Sigmoid colon (tissue), 7 donors: Measurements from ENCODE around the gene FUT9. TPM values are rescaled to one million over a fixed set of nuclear protein-coding genes. Genes with fewer than 3 reads are reported as not detected.

ENCODE experiments used
- DNase-seq: peaks from one replicate; pipeline ENCODE4 v3.0.0-alpha.2; 2019
- H3K27ac ChIP-seq, 4 donors: fragments of 200-600 bp; sonication (generic); one replicate each; pipeline ENCODE4 v1.5.1; 2016 to 2019; ENCODE audit warnings: mild to moderate bottlenecking in 1 of 4
- H3K27me3 ChIP-seq, 3 donors: fragments of 200-600 bp; sonication (generic); one replicate each; pipeline ENCODE4 v1.5.1; 2019; ENCODE audit warnings: mild to moderate bottlenecking in 1 of 3
- H3K36me3 ChIP-seq, 4 donors: fragments of 200-600 bp; sonication (generic); one replicate each; pipeline ENCODE4 v1.5.1; 2016 to 2019
- H3K4me1 ChIP-seq, 4 donors: fragments of 200-600 bp; sonication (generic); one replicate each; pipeline ENCODE4 v1.5.1; 2017 to 2019
- H3K4me3 ChIP-seq, 4 donors: fragments of 200-600 bp; sonication (generic); one replicate each; pipeline ENCODE4 v1.5.1; 2017 to 2019; ENCODE audit warnings: mild to moderate bottlenecking in 2 of 4, moderate library complexity in 1 of 4
- H3K9me3 ChIP-seq, 4 donors: fragments of 200-600 bp in 3 of 4; sonication (generic) in 3 of 4; one replicate each; pipeline versions ENCODE4 v1.5.1 to v1.6.1; 2013 to 2019
- EP300 ChIP-seq, 4 donors: sonication (generic); formaldehyde crosslinking; IDR thresholded peaks; one replicate each; pipeline ENCODE4 v1.6.1; 2017; ENCODE audit warnings: antibody characterized with exemption in 4 of 4
- POLR2A ChIP-seq, 2 donors: fragments of 450-650 bp; IDR thresholded peaks; one replicate each; pipeline ENCODE4 v1.6.1; 2016; ENCODE audit warnings: antibody characterized with exemption in 2 of 2, mild to moderate bottlenecking in 2 of 2, moderate library complexity in 2 of 2
- POLR2AphosphoS5 ChIP-seq, 4 donors: sonication (generic); formaldehyde crosslinking; IDR thresholded peaks; one replicate each; pipeline ENCODE4 v1.6.1; 2017; ENCODE audit warnings: antibody characterized with exemption in 4 of 4
- WGBS, 2 donors: extraction: QIAGEN DNeasy Blood & Tissue Kit; methylation state at CpG; one replicate each; pipeline ENCODE4 v1.1.7; 2013; 5-methylcytosine and 5-hydroxymethylcytosine counted together
- intact Hi-C: fragments of 100-400 bp; cut with DNase I; formaldehyde crosslinking; loops from one replicate; pipeline ENCODE4 v1.15.1; 2023
- polyA plus RNA-seq, 3 donors: library from polyadenylated mRNA; stranded (reverse); fragments of 200-250 nt; gene quantifications; one replicate each; pipeline ENCODE4 v1.2.3, GENCODE V29; 2013
- total RNA-seq, 4 donors: library from RNA; depleted of rRNA; stranded (reverse); fragments of >200 nt; gene quantifications; one replicate each; pipeline ENCODE4 v1.1.0, GENCODE V29; 2016
- TF ChIP-seq, protein P1 (sequence below), 4 experiments: fragments of 450-650 bp in 3 of 4; fragments of 200-600 bp in 1 of 4; IDR thresholded peaks; one replicate each; pipeline ENCODE4 v1.5.1; 2016 to 2019; ENCODE audit warnings: antibody characterized with exemption in 4 of 4, mild to moderate bottlenecking in 3 of 4, moderate library complexity in 2 of 4
- donor health status: healthy with polysubstance abuse.
- donor health status: Bipolar disorder and iron deficiency.
- donor health status: healthy.

The FUT9 gene
- total and polyA plus RNA-seq, 7 donors: 0.01 to 2.1 (median 0.55) TPM; not detected in 2

- intact Hi-C loops: no loop called here
- Histone ChIP-seq H3K4me3 (no peak overlapping the region), H3K27ac (no peak overlapping the region), H3K36me3 (no peaks in the 10 kb centered on the region), H3K27me3 (no peaks in the 10 kb centered on the region), H3K4me1 (no peaks in the 10 kb centered on the region), H3K9me3 (peaks cover 0 to 6% (median 1%) of the 10 kb centered on the region in 4 donors)
- no peak for TF ChIP-seq POLR2AphosphoS5 (IDR thresholded peaks at IDR 0.05)
- no peak for TF ChIP-seq EP300 (IDR thresholded peaks at IDR 0.05)
- TF ChIP-seq POLR2A (IDR thresholded peaks at IDR 0.05): no peak
- TF ChIP-seq, protein P1, sequence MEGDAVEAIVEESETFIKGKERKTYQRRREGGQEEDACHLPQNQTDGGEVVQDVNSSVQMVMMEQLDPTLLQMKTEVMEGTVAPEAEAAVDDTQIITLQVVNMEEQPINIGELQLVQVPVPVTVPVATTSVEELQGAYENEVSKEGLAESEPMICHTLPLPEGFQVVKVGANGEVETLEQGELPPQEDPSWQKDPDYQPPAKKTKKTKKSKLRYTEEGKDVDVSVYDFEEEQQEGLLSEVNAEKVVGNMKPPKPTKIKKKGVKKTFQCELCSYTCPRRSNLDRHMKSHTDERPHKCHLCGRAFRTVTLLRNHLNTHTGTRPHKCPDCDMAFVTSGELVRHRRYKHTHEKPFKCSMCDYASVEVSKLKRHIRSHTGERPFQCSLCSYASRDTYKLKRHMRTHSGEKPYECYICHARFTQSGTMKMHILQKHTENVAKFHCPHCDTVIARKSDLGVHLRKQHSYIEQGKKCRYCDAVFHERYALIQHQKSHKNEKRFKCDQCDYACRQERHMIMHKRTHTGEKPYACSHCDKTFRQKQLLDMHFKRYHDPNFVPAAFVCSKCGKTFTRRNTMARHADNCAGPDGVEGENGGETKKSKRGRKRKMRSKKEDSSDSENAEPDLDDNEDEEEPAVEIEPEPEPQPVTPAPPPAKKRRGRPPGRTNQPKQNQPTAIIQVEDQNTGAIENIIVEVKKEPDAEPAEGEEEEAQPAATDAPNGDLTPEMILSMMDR (IDR thresholded peaks at IDR 0.05): no peak
- 87 to 89% methylated on average over 5 of the region's 5 CpGs for WGBS, 2 donors
- no peak for DNase-seq
Observed at GRCh38 chr6:95991906-95992305, 23.9 kb upstream of the FUT9 start.

GRCh38 chr6:95994151-95994550, 21.6 kb upstream of the FUT9 start:
- intact Hi-C loops: no loop called here
- DNase-seq: no peak
- H3K4me1 ChIP-seq: no peaks in the 10 kb centered on the region
- WGBS, 2 donors: 53 to 74% methylated on average over 4 of the region's 4 CpGs
- no peak overlapping the region for H3K27ac ChIP-seq
- H3K4me3 ChIP-seq: no peak overlapping the region
- peaks cover 0 to 6% (median under 1%) of the 10 kb centered on the region in 4 donors for H3K9me3 ChIP-seq
- no peaks in the 10 kb centered on the region for H3K27me3 ChIP-seq
- TF ChIP-seq EP300 (IDR thresholded peaks at IDR 0.05) (no peak), POLR2A (IDR thresholded peaks at IDR 0.05) (no peak)
- TF ChIP-seq, protein P1 (IDR thresholded peaks at IDR 0.05): no peak
- no peaks in the 10 kb centered on the region for H3K36me3 ChIP-seq

GRCh38 chr6:95998133-95998532, 17.6 kb upstream of the FUT9 start:
- no peaks in the 10 kb centered on the region for H3K36me3 ChIP-seq
- no peaks in the 10 kb centered on the region for H3K27me3 ChIP-seq
- intact Hi-C loops: no loop called here
- H3K27ac ChIP-seq: no peak overlapping the region
- no peak overlapping the region for H3K4me3 ChIP-seq
- H3K9me3 ChIP-seq: no peaks in the 10 kb centered on the region
- TF ChIP-seq POLR2A (IDR thresholded peaks at IDR 0.05): no peak
- TF ChIP-seq POLR2AphosphoS5 (IDR thresholded peaks at IDR 0.05): no peak
- TF ChIP-seq, protein P1 (IDR thresholded peaks at IDR 0.05): no peak
- no peak for TF ChIP-seq EP300 (IDR thresholded peaks at IDR 0.05)
- H3K4me1 ChIP-seq: no peaks in the 10 kb centered on the region
- no peak for DNase-seq
- WGBS, 2 donors: 69 to 72% methylated on average over 3 of the region's 3 CpGs

DNA sequence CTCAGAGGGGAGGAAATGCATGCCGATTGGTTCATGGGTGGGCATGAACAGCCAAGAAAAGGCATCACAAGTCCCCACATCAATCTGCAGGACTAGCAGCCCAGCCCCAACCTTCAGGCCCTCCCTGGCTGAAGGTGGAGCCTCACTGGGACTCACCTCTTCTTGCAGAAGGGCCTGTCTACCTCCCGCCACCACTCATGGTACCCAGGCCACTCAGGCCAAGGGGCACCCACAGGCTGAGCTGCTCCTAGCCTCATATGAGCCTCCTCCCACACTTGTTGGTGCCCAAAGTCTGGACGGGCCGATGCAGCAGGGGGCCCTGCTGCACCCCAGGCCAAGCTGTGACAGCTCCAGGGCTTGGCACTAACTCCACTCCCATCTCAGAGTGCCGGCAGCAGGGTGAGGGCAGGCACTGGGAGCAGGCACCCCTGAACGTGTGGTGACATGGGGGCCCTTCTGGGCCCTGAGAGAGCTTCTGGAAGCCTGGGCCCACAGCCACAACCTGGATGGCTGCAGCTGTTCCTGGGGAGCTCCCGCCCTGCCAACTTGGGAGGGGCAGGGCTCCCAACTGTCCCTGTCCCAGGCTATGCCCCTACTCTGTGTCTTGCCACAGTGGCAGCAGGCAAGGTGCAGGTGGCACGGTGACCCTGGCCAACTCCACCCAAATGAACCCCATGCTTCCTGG, 13.7 kb upstream of the FUT9 start:
- no peak overlapping the region for H3K4me3 ChIP-seq
- TF ChIP-seq EP300 (IDR thresholded peaks at IDR 0.05) (no peak), POLR2A (IDR thresholded peaks at IDR 0.05) (no peak), POLR2AphosphoS5 (IDR thresholded peaks at IDR 0.05) (no peak)
- TF ChIP-seq, protein P1 (IDR thresholded peaks at IDR 0.05): no peak
- intact Hi-C loops: no loop called here
- no peaks in the 10 kb centered on the region for H3K27me3 ChIP-seq
- WGBS, 2 donors: 87 to 90% methylated on average over 8 of the region's 8 CpGs
- no peaks in the 10 kb centered on the region for H3K9me3 ChIP-seq
- H3K27ac ChIP-seq: no peak overlapping the region
- H3K36me3 ChIP-seq: no peaks in the 10 kb centered on the region
- DNase-seq: no peak
- H3K4me1 ChIP-seq: no peaks in the 10 kb centered on the region

- no peaks in the 10 kb centered on the region for H3K36me3 ChIP-seq
- no peak for DNase-seq
- no peak overlapping the region for H3K27ac ChIP-seq
- H3K4me3 ChIP-seq: no peak overlapping the region
- no peaks in the 10 kb centered on the region for H3K27me3 ChIP-seq
- 76 to 93% methylated on average over 3 of the region's 3 CpGs for WGBS, 2 donors
- H3K4me1 ChIP-seq: no peaks in the 10 kb centered on the region
- intact Hi-C loops: no loop called here
- no peaks in the 10 kb centered on the region for H3K9me3 ChIP-seq
- TF ChIP-seq EP300 (IDR thresholded peaks at IDR 0.05): no peak
- no peak for TF ChIP-seq POLR2AphosphoS5 (IDR thresholded peaks at IDR 0.05)
- no peak for TF ChIP-seq POLR2A (IDR thresholded peaks at IDR 0.05)
- TF ChIP-seq, protein P1 (IDR thresholded peaks at IDR 0.05): no peak
Observed at GRCh38 chr6:96002576-96002910, 13.2 kb upstream of the FUT9 start.
